Adrenal gland (tissue), 5 donors: ENCODE results near the gene TXNRD2.

Experiments
- POLR2A ChIP-seq, 2 donors: fragments of 450-650 bp; IDR thresholded peaks; one replicate each; pipeline ENCODE4 v1.6.1; 2017; ENCODE audit warnings: antibody characterized with exemption in 2 of 2, mild to moderate bottlenecking in 2 of 2, moderate library complexity in 1 of 2
- TF ChIP-seq, protein P1 (sequence below), 6 experiments: fragments of 450-650 bp in 4 of 6; fragments of 200-600 bp in 2 of 6; sonication (generic) in 1 of 6; IDR thresholded peaks; 1 replicate in 5 of 6; 2 replicates in 1 of 6; pipeline versions ENCODE4 v1.5.1 to v1.8.0; 2016 to 2021; ENCODE audit warnings: antibody characterized with exemption in 6 of 6, mild to moderate bottlenecking in 2 of 6, moderate library complexity in 1 of 6
- donor health status: DM: no; HTN: no; CAD: no.

DNA sequence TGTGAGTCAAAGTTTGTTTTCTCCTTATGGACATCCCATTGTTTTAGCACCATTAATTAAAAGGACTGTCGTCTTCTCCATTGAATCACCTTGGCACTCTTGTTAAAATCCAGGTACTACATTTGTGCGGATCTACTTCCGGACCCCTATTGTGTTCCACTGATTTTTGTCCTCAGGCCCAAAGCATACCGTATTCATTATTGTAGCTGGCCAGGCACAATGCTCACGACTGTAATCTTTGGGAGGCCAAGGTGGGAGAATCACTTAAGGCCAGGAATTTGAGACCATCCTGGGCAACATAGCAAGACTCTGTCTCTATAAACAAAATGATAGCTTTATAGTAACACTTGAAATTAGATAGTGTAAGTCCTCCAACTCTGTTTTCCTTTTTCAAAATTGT is 78.0 kb downstream of the TXNRD2 start:
- TF ChIP-seq, protein P1, sequence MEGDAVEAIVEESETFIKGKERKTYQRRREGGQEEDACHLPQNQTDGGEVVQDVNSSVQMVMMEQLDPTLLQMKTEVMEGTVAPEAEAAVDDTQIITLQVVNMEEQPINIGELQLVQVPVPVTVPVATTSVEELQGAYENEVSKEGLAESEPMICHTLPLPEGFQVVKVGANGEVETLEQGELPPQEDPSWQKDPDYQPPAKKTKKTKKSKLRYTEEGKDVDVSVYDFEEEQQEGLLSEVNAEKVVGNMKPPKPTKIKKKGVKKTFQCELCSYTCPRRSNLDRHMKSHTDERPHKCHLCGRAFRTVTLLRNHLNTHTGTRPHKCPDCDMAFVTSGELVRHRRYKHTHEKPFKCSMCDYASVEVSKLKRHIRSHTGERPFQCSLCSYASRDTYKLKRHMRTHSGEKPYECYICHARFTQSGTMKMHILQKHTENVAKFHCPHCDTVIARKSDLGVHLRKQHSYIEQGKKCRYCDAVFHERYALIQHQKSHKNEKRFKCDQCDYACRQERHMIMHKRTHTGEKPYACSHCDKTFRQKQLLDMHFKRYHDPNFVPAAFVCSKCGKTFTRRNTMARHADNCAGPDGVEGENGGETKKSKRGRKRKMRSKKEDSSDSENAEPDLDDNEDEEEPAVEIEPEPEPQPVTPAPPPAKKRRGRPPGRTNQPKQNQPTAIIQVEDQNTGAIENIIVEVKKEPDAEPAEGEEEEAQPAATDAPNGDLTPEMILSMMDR (IDR thresholded peaks at IDR 0.05): no peak
- TF ChIP-seq POLR2A (IDR thresholded peaks at IDR 0.05): no peak
